Activated T-cell treated with anti-CD3 and anti-CD28 coated beads, Interleukin-2, amount 50 U/mL, for 4 hours (primary cell): Measurements from ENCODE around the gene SIN3B. TPM values are rescaled to one million over a fixed set of nuclear protein-coding genes. Genes with fewer than 3 reads are reported as not detected.

Experiments
- ATAC-seq, 2 donors: fragments of 200-7000 bp; cut with Tn5 transposase; one replicate each; pipeline ENCODE4 v1.10.0; 2021
- DNase-seq: peaks from one replicate; pipeline ENCODE4 v3.0.0-alpha.2; 2020
- H3K27me3 Mint-ChIP-seq: one replicate; pipeline ENCODE4 v1.8.0; 2021; ENCODE audit warnings: low read depth, mixed read lengths
- H3K36me3 Mint-ChIP-seq: one replicate; pipeline ENCODE4 v1.8.0; 2022; ENCODE audit warnings: mixed read lengths; ENCODE audit not compliant: insufficient read depth
- H3K4me1 Mint-ChIP-seq: one replicate; pipeline ENCODE4 v1.8.0; 2021; ENCODE audit warnings: low read depth, mixed read lengths
- H3K4me3 Mint-ChIP-seq: one replicate; pipeline ENCODE4 v1.8.0; 2021; ENCODE audit warnings: mild to moderate bottlenecking, moderate library complexity, mixed read lengths
- H3K9me3 Mint-ChIP-seq: one replicate; pipeline ENCODE4 v1.8.0; 2021; ENCODE audit warnings: mixed read lengths
- total RNA-seq, 3 donors: library from RNA; stranded (reverse); gene quantifications; one replicate each; pipeline ENCODE4 v1.2.1, GENCODE V29; 2021

Gene SIN3B
- total RNA-seq, 3 donors from 2014 or later: 40.7 to 43.7 (median 41.2) TPM

GRCh38 chr19:16895467-16896145 is 66.4 kb downstream of the SIN3B start:
- Mint-ChIP-seq H3K9me3 (no peaks in the 10 kb centered on the region), H3K36me3 (no peaks in the 10 kb centered on the region), H3K27me3 (peaks cover 36% of the 10 kb centered on the region), H3K4me3 (peak overlapping the region; percentile 21), H3K4me1 (peaks cover 34% of the 10 kb centered on the region)
- ATAC-seq (no peak), DNase-seq (no peak)

GRCh38 chr19:16896146-16897028 is 67.2 kb downstream of the SIN3B start:
- Mint-ChIP-seq H3K4me3 (peak overlapping the region; percentile 35), H3K4me1 (peaks cover 34% of the 10 kb centered on the region), H3K27me3 (peaks cover 34% of the 10 kb centered on the region), H3K9me3 (no peaks in the 10 kb centered on the region), H3K36me3 (no peaks in the 10 kb centered on the region)
- DNase-seq: no peak
- ATAC-seq: peak; percentile 27 to 29

GRCh38 chr19:16897029-16897855 is 68.0 kb downstream of the SIN3B start:
- peaks cover 30% of the 10 kb centered on the region for H3K27me3 Mint-ChIP-seq
- peaks cover 34% of the 10 kb centered on the region for H3K4me1 Mint-ChIP-seq
- H3K9me3 Mint-ChIP-seq: no peaks in the 10 kb centered on the region
- peak overlapping the region; percentile 64 for H3K4me3 Mint-ChIP-seq
- peak; percentile 30 for DNase-seq
- no peaks in the 10 kb centered on the region for H3K36me3 Mint-ChIP-seq
- ATAC-seq: peak; percentile 50 to 57

GRCh38 chr19:16897856-16898161 is 68.6 kb downstream of the SIN3B start:
- Mint-ChIP-seq H3K36me3 (no peaks in the 10 kb centered on the region), H3K9me3 (no peaks in the 10 kb centered on the region), H3K4me3 (peak overlapping the region; percentile 64), H3K27me3 (peaks cover 25% of the 10 kb centered on the region), H3K4me1 (peaks cover 34% of the 10 kb centered on the region)
- DNase-seq (no peak), ATAC-seq (peak; percentile 20 to 26)

- no peaks in the 10 kb centered on the region for H3K36me3 Mint-ChIP-seq
- no peak for DNase-seq
- peak overlapping the region; percentile 64 for H3K4me3 Mint-ChIP-seq
- H3K9me3 Mint-ChIP-seq: no peaks in the 10 kb centered on the region
- H3K4me1 Mint-ChIP-seq: peaks cover 30% of the 10 kb centered on the region
- ATAC-seq: no peak
- peaks cover 21% of the 10 kb centered on the region for H3K27me3 Mint-ChIP-seq
Measured at GRCh38 chr19:16898361-16899015, 69.3 kb downstream of the SIN3B start.

GRCh38 chr19:16899566-16900075 is 70.4 kb downstream of the SIN3B start:
- H3K4me1 Mint-ChIP-seq: peaks cover 25% of the 10 kb centered on the region
- ATAC-seq (no peak), DNase-seq (no peak)
- H3K9me3 Mint-ChIP-seq: no peaks in the 10 kb centered on the region
- peaks cover 13% of the 10 kb centered on the region for H3K27me3 Mint-ChIP-seq
- no peaks in the 10 kb centered on the region for H3K36me3 Mint-ChIP-seq
- H3K4me3 Mint-ChIP-seq: no peak overlapping the region

GRCh38 chr19:16901491-16902175 is 72.4 kb downstream of the SIN3B start:
- Mint-ChIP-seq H3K4me3 (no peak overlapping the region), H3K27me3 (peaks cover 4% of the 10 kb centered on the region), H3K4me1 (peaks cover 21% of the 10 kb centered on the region), H3K9me3 (no peaks in the 10 kb centered on the region), H3K36me3 (no peaks in the 10 kb centered on the region)
- no peak for ATAC-seq
- DNase-seq: no peak

GRCh38 chr19:16902545-16902944 is 73.3 kb downstream of the SIN3B start:
- Mint-ChIP-seq H3K36me3 (no peaks in the 10 kb centered on the region), H3K4me1 (peaks cover 20% of the 10 kb centered on the region), H3K9me3 (no peaks in the 10 kb centered on the region), H3K27me3 (peaks cover 4% of the 10 kb centered on the region), H3K4me3 (no peak overlapping the region)
- ATAC-seq (no peak), DNase-seq (no peak)

GRCh38 chr19:16903347-16903746 is 74.1 kb downstream of the SIN3B start:
- DNase-seq: no peak
- peaks cover 17% of the 10 kb centered on the region for H3K4me1 Mint-ChIP-seq
- no peak overlapping the region for H3K4me3 Mint-ChIP-seq
- ATAC-seq: no peak
- no peaks in the 10 kb centered on the region for H3K36me3 Mint-ChIP-seq
- H3K9me3 Mint-ChIP-seq: no peaks in the 10 kb centered on the region
- H3K27me3 Mint-ChIP-seq: peaks cover 3% of the 10 kb centered on the region

- DNase-seq (no peak), ATAC-seq (no peak)
- peaks cover 6% of the 10 kb centered on the region for H3K4me1 Mint-ChIP-seq
- no peaks in the 10 kb centered on the region for H3K36me3 Mint-ChIP-seq
- H3K4me3 Mint-ChIP-seq: no peak overlapping the region
- H3K9me3 Mint-ChIP-seq: no peaks in the 10 kb centered on the region
- H3K27me3 Mint-ChIP-seq: no peaks in the 10 kb centered on the region
Measured at GRCh38 chr19:16904599-16904998, 75.4 kb downstream of the SIN3B start.

GRCh38 chr19:16908759-16909158 is 79.6 kb downstream of the SIN3B start:
- Mint-ChIP-seq H3K27me3 (no peaks in the 10 kb centered on the region), H3K9me3 (peaks cover 16% of the 10 kb centered on the region), H3K36me3 (no peaks in the 10 kb centered on the region), H3K4me3 (no peak overlapping the region), H3K4me1 (no peaks in the 10 kb centered on the region)
- no peak for ATAC-seq
- no peak for DNase-seq

- Mint-ChIP-seq H3K27me3 (peaks cover 6% of the 10 kb centered on the region), H3K4me1 (no peaks in the 10 kb centered on the region), H3K4me3 (no peak overlapping the region), H3K9me3 (peaks cover 17% of the 10 kb centered on the region), H3K36me3 (no peaks in the 10 kb centered on the region)
- ATAC-seq (no peak), DNase-seq (no peak)
Measured at GRCh38 chr19:16911046-16911445, 81.8 kb downstream of the SIN3B start.

- Mint-ChIP-seq H3K9me3 (peaks cover 17% of the 10 kb centered on the region), H3K4me1 (no peaks in the 10 kb centered on the region), H3K36me3 (no peaks in the 10 kb centered on the region), H3K4me3 (no peak overlapping the region), H3K27me3 (peaks cover 15% of the 10 kb centered on the region)
- ATAC-seq (no peak), DNase-seq (no peak)
Measured at GRCh38 chr19:16912780-16913179, 83.6 kb downstream of the SIN3B start.
